NCI-H2196 (cell line): ENCODE measurements around the gene CTNNA2.
"Not testable (repeated sequence)": the region's sequence is repeated elsewhere in the genome, so short reads cannot be mapped to it uniquely, and the experiment has no call there.

Experiments used
- DNase-seq: peaks from one replicate; lab custom pipeline; 2025; ENCODE audit not compliant: unreplicated experiment; lab: John Stamatoyannopoulos, UW

Gene CTNNA2

DNA sequence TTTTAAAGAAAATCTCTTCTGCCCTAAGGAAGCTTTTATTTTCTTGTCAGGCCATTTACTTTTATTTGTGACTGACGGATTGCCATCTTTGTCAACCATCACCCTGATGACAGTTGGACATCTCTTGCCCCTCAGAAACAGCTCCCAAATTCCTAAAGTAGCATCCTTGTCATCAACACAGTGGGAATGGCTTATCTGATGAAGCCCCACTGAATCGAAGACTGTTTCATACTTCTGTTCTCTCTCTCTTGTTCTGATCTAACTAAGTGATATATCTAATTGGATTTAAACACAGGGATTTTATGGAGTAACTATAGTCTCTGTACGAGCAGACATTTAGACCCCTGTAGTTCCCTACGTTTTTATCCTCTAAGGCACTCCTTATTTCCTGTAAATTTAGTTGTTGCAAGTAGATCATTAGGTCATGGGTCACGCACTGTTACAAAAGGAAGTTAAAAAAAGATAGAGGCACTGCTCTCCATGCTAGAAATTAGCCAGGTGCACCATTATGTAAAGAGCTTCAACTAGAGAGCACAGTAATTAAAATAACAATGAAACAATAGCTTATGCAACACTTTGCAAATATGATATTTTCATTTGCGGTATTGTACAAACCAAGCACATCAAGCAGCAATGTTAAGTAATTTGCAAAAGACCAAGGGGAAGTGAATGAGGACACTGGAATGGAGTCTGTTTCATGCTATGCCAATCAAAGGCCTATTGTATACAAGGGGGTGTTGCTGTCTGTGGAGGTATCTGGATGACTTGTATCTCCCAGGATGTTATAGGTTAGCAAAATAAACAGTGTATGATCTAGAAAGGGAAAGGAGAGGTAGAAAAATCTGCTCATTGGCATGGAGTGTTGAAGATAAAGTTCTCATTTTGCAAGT is 507.0 kb downstream of the CTNNA2 start:
- peak; percentile 13 for DNase-seq

DNA sequence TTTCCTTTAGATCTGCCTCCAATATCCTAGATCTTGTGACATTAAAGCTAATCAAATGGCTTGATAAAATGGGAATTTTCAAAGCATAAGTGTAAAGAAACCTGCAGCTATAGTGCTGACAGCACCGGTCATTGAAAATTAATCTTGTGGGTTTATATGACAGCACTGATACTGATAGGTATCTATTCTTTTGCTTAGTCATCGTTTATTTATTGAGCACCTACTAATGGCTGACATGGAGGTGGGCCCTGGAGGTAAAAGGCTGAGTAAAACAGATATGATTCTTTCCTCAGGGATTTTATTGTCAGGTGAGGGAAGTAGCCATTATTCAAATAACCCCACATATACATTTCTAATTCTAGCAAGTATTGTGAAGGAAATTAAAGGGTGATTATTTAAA is 509.2 kb downstream of the CTNNA2 start:
- DNase-seq, result no peak

DNA sequence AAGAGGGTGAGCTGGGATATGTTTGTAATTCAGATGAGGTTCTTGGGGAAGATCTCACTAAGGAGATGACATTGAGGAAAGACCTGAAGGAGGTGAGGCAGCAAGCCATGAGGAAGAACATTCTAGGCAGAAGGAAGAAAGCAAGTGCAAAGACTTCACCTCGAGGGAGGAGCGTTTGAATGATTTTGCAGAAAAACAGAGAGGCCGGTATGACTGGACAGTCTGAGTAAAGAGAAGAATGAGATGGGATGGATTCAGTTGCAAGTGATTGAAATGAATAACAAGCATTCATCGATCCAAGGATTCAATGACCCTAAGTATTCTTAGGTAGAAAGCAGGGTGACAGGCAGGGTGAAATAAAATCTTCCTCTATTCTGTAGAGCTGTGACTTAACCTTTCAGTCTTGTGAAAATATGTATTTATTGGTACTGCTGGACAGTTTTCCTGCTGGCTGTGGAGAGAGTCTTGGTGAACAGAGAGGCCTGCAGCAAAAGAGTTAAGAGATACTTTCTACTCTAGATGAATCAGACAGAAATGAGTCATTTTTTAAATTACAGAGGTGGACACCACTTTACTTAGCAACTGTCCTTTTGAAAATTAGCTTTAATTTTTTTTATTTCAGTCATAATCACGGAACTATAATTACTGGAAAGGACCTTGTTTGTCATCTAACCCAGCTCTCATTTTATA is 513.3 kb downstream of the CTNNA2 start:
- no peak for DNase-seq

DNA sequence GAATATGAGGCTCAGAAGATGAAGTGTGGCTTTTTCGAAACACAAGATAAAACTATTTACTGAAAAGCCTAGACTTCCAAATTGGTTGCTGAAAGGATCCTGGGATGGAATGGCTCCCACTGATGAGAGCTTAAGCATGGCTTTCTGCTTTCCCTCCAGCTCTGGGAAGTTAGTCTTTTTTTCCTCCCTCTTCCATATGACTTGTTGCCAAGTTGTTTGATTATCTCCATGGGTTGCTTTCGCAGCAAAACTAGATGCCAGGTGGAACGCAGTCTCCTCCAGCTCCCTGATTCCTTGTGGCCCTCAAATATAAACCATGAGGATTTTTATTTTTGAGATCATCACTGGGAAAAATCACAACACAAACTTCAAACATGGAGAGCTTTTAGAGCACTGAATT is 515.2 kb downstream of the CTNNA2 start:
- no peak for DNase-seq

DNA sequence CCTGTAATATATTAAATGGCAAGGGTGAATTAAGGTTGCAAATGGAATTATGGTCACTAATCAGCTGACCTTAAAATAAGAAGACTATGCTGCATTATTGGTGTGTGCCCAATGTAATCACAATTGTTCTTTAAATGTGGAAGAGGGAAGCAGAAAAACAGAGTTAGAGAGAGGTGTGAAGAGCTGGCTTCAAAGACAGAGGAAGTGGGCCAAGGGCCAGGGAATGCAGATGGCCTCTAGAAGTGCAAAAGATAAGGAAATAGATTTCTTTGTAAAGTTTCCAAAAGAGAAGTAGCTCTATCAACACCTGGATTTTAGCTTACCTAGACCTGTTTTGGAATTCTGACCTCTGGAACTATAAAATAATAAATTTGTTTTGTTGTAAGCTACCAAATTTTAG is 515.7 kb downstream of the CTNNA2 start:
- no peak for DNase-seq

DNA sequence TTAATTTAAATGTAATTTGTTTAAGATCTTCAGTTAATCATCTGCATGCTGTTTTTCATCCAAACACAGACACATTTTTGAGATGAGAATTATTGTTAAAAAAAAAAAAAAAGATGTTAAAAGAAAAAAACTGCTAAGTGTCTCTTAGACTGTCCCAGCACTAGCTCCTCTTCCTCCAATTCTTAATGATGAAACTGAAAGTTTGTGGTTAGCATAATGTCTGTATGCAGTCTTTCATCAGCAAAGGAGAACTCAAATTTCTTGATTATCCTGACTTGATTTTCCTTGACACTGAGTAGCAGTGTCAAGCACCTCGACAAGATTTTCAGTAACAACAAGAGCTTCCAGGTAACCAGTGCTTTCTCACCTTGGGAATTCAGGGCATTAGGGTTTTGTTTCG is 517.3 kb downstream of the CTNNA2 start:
- no peak for DNase-seq

DNA sequence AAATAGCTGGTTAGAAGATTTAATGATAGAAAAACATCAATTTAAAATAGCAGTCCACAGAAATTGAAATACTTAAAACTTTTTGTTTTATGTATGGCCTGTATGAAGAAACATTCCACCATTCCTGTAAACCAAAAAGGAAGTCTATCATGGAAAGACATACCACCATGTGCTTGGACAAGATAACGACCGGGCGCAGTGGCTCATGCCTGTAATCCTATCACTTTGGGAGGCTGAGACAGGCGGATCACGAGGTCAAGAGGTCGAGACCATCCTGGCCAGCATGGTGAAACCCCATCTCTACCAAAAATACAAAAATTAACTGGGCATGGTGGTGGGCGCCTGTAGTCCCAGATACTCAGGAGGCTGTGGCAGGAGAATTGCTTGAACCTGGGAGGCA is 519.8 kb downstream of the CTNNA2 start:
- DNase-seq, result not testable (repeated sequence)

DNA sequence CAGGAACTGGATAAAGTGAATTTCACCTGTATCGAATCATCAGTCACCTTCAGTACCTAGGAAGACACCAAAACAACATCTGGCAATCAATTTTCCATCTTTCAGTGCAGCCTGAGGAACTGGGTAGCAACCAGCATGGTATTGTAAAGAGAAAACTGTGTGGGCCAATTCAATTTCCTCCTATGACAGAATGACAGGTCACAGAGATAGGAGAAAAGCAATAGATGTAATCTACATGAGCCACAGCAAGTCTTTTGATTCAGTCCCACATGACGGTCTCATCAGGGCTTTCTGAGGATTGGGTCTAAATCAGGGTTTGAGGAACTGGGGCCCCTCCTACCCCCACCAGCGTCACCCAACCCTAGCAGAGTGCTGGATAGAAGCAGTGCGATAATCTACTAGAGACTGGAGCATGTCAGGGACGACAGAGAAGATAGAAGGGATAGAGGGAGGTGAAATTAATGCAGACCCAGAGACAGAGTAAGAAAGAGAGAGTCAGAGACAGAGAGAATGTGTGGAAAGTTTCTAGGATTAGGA is 523.0 kb downstream of the CTNNA2 start:
- DNase-seq, result no peak

DNA sequence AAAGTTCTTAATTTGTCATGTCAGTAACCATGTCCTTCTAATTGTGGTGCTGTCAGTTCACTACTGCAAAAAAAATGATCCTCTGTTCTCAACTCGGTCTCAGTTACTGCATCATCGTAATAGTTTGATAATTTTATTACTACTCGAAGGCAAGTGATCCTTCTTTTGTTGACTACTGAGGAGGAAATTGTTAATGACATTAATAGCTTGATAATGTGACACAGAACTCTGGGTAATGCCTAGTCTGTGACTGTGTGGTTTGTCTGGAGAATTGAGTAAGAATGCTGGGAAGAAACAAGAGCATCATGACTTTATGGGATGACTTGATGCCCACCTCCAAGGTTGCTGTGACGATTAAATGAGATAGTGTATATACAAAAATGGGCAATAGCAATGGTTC is 524.5 kb downstream of the CTNNA2 start:
- no peak for DNase-seq

DNA sequence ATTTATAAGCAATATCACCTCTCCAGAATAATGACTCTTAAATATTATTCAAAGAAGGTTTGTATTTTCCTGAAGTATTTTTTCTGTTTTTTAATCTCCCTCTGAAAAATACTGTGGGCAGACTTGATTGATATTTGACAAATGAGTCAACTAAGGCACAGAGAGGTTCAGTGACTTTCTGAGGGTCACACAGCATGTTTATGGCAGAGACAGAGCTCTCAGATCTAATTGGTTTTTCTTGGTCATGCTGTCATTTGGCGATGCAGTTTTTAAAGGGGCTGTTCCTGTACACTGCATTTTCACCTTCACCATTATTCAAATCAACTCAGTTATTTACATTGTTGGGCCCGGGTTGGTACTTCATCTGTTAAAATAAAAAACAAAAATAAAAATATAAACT is 527.4 kb downstream of the CTNNA2 start:
- no peak for DNase-seq

DNA sequence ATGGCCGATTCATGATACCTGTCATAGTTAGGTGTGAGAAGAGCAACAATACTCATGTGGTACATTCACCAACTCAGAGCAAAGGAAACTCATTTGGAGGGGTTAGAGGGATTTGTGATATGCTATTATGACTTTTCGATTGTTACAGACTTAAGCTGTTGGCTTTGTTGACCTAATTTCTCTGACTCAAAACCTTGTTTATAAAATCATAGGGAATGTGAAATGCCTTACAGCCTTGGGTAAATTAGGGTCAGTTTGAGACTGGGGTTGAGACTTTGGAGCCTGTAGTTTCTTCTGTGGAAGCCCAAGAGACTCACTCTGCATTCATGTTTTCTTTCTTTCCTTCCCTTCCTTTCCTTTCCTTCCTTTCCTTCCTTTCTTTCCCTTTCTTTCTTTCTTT is 529.8 kb downstream of the CTNNA2 start:
- DNase-seq, result no peak

DNA sequence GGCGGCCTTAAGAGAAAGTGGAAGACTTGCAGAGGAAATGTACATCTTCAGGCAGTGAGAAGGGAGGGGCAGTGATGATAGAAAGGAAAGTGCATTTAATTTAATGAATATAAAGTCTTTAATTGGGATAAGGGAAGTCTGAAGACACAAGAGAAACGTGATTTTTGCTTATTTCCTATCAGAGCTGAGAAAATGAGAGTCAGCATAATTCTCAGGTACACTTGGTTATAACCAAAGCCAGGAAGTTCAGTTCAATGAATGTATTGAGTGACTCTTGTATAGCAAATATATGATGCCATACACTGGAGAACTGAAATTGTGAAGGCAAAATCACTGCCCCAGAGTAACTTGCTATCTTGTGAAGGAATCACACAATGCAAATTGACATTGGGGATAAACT is 535.4 kb downstream of the CTNNA2 start:
- no peak for DNase-seq

DNA sequence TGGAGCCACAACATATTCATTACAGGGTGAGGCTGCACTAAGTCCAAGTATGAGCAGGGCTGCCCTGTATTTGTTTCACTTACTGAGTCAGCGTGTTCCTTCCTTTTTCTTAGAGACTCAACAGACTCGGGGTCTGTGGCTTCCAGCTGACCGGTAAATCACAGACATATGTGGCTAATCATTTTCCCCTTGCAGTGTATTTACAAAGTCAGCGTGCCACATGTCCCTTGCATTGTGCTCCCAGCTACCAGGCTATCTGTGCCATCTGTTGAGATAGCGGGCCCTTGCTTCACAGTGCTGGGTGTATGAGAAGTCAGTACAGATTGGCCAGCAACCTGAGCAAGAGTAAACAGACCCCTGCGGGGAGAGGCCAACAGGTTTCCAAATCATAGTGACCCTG is 537.4 kb downstream of the CTNNA2 start:
- DNase-seq, result no peak

DNA sequence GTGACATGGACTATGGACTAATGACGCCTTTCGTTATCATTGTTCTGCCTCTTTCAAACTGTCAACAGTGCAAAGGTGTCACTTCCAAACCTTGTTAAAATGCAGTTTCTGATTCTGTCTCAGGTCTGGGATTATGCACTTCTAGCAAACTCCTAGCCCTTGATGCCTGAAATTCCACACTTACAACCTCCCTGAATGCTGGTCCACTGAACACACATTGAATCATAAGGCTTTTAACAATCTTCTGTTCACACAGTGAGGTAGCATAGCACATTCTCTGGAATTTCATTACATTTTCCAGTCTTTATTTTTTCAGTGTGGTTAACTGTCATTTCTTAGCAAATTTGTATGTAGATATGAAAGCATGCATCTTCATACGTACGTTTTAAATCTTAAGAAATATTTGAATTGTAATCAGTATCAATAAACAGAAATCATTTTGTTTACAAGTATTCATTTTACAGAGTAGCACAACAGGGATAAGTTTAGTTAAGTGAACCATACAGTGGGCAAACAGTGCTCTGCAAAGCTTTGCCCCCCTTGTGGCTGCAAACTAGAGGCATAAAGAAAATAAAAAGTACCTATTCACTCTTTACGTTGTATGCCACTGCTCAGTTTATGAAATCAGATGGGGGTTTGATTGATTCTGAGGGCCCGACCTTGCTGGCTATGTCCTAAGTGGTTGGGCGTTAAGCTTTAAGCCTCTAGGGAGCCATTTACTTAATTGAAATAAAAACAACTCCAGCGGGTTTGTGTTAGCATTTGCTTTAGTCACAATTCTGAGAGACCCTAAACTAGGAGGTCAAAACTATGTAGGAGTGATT is 540.9 kb downstream of the CTNNA2 start:
- DNase-seq, result no peak

DNA sequence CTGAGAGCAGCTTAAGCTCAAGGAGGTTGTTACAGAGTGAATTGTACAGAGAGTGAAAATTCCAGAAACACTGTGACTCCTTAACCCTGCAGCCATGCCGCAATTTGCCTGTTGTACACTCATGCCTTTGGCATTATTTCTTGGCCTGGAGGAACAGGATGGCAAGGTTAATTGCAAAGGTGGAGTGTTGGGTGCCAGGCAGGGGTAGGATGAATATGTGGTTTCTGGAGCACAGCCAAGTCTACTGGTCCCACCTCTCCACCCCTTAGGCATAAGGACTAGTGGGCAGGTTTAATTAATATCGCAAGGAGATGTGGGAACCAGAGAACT is 541.5 kb downstream of the CTNNA2 start:
- DNase-seq, result no peak

DNA sequence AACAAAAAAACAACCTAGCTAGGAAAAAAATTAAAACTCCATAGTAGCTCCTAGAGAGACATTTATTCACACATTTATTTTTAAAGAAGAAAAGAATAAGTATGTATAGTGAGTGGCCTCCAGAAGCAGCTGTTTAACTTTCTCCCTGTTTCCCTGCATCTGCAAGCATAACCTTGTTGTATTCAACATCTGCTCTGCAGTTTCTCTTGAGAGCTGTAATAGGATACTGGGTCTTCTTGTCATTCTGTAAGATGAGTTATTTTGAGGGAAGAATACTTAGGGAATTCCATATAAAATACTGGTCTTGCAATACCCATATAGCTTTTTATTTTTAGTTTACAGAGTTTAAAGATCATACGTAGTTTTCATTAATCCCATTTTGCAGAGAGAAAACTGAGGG is 545.1 kb downstream of the CTNNA2 start:
- no peak for DNase-seq

DNA sequence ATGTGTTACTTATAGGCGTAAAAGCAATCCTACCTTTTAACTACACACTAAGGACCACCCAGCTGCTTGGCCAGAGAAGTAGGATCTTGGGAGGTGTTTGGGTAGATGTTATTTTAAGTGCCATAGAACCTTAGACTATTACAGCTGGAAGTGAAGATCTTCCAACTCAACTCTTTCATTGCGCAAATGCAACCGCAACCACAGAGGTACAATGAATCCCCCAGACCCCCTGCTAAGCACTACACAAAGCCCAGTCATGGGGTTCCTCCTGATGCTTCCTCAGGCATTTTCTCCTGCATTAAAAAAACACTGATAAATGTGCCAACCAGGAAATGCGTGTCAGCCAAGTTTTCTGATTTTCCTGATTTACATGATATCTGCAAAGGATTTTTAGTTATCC is 545.7 kb downstream of the CTNNA2 start:
- DNase-seq, result no peak

DNA sequence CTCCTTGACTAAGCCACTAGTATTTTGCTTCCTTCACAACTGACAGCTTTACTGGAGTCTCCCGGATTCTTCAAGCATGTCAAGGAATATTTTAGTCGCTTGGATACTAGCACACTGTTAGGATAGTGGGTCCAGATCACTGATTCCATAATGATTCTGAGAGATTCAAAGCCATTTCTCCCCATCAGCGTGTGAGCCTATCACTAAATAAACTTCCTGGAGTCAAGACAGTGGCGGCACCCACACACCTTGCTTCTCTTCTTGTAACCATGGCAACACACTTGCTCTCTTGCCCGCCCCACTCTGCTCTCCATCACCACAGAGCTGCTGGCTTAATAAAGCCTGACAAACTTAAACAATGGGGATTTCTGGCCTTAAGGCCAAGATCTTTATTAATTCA is 546.6 kb downstream of the CTNNA2 start:
- DNase-seq, result no peak

DNA sequence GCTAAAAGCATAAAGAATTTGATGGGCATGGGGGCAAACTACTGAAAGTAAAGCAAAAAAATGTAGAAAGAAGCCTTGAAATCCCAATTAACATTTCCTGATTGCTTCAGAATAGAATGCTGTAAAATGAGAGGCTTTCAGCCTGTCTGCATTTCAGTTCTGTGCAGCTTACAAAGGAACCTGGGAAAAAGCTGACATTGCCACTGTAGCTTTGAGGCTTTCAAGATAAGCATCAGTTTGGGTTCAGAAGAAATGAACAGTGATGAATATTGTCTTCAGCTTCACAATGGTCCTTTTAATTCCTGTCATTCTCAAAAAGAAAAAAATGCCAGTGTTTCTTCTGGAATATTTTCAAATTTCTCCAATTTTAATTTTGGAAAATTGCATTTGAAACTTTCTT is 549.0 kb downstream of the CTNNA2 start:
- no peak for DNase-seq

DNA sequence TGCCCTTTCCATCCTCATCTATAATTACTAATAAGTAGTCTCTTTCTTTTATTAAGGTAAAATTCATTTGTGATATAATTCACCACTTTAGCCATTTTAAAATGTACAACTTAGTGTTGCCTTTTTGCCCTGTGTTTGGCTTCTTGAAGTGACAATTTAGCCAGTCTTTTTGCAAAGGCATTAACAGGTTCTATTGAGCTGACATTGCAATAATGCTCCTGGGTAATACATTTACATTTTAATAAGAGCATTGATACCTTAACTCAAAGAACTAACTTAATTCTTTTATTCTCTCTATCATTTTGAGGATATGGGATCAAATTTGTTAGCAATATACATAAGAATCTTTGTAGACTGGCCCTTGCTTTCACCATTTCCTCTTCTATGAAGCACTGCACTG is 549.4 kb downstream of the CTNNA2 start:
- no peak for DNase-seq

DNA sequence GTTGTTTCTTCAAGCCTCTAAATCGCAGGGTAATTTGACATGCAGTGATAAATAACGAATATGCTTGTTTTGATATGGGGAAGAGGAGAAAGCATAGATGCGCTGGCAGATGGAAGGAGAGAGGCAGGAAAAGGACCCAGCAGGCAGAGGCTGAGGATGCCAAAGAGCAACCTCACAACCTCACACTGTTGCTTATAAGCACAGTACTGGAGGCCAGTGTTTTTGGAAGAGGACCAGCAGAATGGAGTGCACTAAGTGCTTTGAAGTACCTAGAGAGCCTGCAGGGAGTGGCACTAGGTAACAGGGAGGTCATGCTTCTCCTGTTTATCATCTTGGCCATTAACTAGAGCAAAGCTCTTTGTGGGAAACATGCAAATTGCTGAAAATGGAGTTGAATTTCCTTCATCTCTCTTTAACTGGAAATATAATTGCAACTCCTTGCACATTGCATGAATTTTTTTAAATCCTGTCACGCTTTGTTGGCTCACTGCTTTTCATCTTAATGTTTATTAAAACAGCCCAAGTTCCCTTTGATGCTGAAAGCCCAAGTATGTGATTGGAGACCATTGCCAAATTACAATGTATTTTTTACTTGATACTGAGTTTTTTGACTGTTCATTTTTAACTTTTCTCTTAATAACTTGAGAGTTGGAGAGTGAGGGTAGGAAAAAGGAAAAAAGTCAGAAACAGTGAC is 555.3 kb downstream of the CTNNA2 start:
- DNase-seq, result peak; percentile 3
